NCI-H446 (cell line): ENCODE data around the gene SLC2A11.

Experiments used
- DNase-seq, 2 experiments: peaks; one replicate each; lab custom pipeline; 2025; lab: John Stamatoyannopoulos, UW

SLC2A11 gene

GRCh38 chr22:23832226-23833016, 25.3 kb upstream of the SLC2A11 start:
- DNase-seq, result no peak

GRCh38 chr22:23833017-23833751, 24.5 kb upstream of the SLC2A11 start:
- no peak for DNase-seq

GRCh38 chr22:23833911-23834317, 23.8 kb upstream of the SLC2A11 start:
- no peak for DNase-seq

- DNase-seq, result no peak
Measured at GRCh38 chr22:23834406-23834792, 23.3 kb upstream of the SLC2A11 start.

- peak in 1 of 2 experiments; percentile 24 for DNase-seq
Measured at GRCh38 chr22:23834793-23835483, 22.7 kb upstream of the SLC2A11 start.

GRCh38 chr22:23835484-23836144, 22.1 kb upstream of the SLC2A11 start:
- no peak for DNase-seq

- DNase-seq, result no peak
Measured at GRCh38 chr22:23836281-23836680, 21.4 kb upstream of the SLC2A11 start.

- DNase-seq, result no peak
Measured at GRCh38 chr22:23836692-23837495, 20.8 kb upstream of the SLC2A11 start.

GRCh38 chr22:23837496-23837859, 20.2 kb upstream of the SLC2A11 start:
- DNase-seq, result no peak

GRCh38 chr22:23837911-23838680, 19.6 kb upstream of the SLC2A11 start:
- no peak for DNase-seq

GRCh38 chr22:23838681-23839468, 18.8 kb upstream of the SLC2A11 start, which contains the start of gene DERL3:
TSS of gene DERL3 (minus strand) at chr22:23839006. CDS start at chr22:23838987, 19 bp downstream.
- DNase-seq, result peak; percentile 94 to 97

GRCh38 chr22:23840026-23840425, 17.6 kb upstream of the SLC2A11 start:
- no peak for DNase-seq

- no peak for DNase-seq
Measured at GRCh38 chr22:23841292-23841691, 16.4 kb upstream of the SLC2A11 start.

- DNase-seq, result no peak
Measured at GRCh38 chr22:23841736-23842445, 15.8 kb upstream of the SLC2A11 start.

- DNase-seq, result no peak
Measured at GRCh38 chr22:23842599-23842998, 15.1 kb upstream of the SLC2A11 start.

- no peak for DNase-seq
Measured at GRCh38 chr22:23844739-23845202, 12.9 kb upstream of the SLC2A11 start.

- no peak for DNase-seq
Measured at GRCh38 chr22:23845265-23846080, 12.2 kb upstream of the SLC2A11 start.

- no peak for DNase-seq
Measured at GRCh38 chr22:23846081-23846469, 11.6 kb upstream of the SLC2A11 start.
